ENCODE measurements around the gene CXXC4.

Gene CXXC4

DNA sequence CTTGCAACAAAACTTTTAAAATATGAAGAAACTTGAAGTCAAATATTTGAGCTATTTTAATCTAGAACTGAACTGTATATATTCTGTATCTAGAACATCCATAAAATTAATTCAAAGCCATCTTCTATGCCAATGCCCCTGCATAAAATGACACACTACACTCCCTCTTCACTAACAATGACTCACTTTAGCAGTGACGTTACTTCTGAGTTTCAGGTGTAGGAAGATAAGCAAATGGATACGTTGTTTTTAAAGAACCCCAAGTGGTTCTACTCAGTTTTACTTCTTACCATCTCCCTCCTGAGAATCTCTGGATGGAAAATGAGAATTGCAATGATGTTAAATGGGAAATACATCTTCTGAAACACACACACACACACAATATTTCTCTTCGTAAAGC lies 45.2 kb downstream of the CXXC4 start:
- H3K4me3 ChIP-seq (ENCODE audit: low read depth, low read length) = no peak overlapping the region
- DNase-seq (ENCODE audit: low read depth) = no peak
- TF ChIP-seq, protein P1, sequence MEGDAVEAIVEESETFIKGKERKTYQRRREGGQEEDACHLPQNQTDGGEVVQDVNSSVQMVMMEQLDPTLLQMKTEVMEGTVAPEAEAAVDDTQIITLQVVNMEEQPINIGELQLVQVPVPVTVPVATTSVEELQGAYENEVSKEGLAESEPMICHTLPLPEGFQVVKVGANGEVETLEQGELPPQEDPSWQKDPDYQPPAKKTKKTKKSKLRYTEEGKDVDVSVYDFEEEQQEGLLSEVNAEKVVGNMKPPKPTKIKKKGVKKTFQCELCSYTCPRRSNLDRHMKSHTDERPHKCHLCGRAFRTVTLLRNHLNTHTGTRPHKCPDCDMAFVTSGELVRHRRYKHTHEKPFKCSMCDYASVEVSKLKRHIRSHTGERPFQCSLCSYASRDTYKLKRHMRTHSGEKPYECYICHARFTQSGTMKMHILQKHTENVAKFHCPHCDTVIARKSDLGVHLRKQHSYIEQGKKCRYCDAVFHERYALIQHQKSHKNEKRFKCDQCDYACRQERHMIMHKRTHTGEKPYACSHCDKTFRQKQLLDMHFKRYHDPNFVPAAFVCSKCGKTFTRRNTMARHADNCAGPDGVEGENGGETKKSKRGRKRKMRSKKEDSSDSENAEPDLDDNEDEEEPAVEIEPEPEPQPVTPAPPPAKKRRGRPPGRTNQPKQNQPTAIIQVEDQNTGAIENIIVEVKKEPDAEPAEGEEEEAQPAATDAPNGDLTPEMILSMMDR (IDR thresholded peaks at IDR 0.05; ENCODE audit: insufficient read depth, low read depth, low read length, missing control alignments) = no peak

DNA sequence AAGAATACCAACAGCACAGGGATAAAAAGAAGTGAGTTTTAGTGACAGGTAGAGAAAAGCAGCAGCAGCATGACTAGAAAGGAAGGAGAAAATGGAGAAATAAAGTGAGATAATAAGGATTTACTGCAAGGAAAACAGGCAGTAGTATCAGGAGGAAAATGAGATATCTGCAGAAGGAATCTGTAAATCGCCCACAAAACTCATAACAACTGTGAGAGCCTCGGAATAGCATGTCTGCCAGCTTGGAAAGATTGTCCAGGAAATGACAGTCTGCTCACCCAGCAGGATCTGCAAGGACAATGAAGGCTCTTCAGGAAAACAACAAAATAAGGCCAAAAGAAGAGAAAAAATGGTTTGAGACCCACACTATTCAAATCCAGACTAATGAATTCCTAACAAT lies 47.4 kb downstream of the CXXC4 start:
- TF ChIP-seq, protein P1 (IDR thresholded peaks at IDR 0.05; ENCODE audit: insufficient read depth, low read depth, low read length, missing control alignments) = no peak
- no peak overlapping the region for H3K4me3 ChIP-seq (ENCODE audit: low read depth, low read length)

DNA sequence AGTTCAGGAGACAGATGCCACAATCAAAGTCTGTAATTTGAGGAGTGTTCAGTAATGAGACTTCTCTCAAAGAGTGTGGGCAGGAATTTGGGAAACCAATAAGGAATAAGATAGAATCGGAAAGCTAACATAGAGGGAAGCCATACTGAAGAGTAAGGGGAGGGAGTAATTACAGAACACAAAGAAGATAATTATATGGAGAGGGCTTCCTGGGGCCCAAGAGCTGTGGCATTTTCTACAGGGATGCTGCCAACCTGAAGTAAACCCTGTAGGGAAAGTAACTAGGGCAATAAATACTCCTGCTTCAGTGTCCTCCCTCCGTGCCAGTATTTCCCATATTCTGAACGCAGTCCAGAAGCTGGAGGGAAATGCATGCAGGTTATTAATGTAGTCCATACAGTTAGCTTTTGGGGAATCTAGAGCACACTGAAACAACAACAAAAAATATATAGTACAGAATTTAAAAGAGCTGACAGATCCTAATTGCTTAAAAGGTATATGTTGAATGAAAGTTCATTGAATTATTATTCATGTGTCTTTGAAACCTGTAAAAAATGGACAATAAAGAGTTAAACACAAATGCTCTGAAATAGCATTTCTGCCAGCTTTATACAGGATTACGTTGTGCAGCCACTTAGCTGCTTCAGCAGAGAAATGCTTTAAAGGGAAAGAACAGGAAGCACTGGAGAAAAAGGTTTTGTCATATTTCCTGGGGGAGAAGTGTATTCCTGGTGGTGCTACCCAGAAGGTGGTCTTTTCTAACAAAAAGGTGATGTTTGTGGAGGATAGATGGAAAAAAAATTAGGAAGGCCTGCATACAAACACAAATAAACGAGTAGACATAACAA lies 48.0 kb downstream of the CXXC4 start:
- H3K4me3 ChIP-seq (ENCODE audit: low read depth, low read length) = no peak overlapping the region
- TF ChIP-seq, protein P1 (IDR thresholded peaks at IDR 0.05; ENCODE audit: insufficient read depth, low read depth, low read length, missing control alignments) = no peak
- DNase-seq (ENCODE audit: low read depth) = no peak

More for the DNA sequence above, 47.4 kb downstream of the CXXC4 start:
- DNase-seq (ENCODE audit: low read depth) = no peak

DNA sequence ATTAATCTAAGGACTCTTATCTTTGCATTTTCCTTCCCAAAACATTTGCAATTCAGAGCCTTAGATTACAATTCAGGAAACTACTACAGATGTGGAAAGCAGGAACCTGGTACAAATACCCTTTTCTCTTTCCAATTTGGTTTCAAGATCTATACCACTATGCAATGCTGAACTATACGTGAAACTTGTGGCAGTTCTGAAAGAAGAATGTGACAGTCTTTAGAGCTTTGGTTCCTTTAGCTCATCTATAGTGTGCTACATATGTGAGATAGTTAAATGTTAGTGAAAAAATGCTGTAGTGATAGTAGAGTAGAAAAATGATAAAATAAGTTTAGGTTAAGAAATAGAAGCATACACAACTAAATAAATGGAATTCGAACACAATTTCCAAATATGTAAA lies 50.0 kb downstream of the CXXC4 start:
- no peak overlapping the region for H3K4me3 ChIP-seq (ENCODE audit: low read depth, low read length)
- TF ChIP-seq, protein P1 (IDR thresholded peaks at IDR 0.05; ENCODE audit: insufficient read depth, low read depth, low read length, missing control alignments) = no peak
- DNase-seq (ENCODE audit: low read depth) = no peak

DNA sequence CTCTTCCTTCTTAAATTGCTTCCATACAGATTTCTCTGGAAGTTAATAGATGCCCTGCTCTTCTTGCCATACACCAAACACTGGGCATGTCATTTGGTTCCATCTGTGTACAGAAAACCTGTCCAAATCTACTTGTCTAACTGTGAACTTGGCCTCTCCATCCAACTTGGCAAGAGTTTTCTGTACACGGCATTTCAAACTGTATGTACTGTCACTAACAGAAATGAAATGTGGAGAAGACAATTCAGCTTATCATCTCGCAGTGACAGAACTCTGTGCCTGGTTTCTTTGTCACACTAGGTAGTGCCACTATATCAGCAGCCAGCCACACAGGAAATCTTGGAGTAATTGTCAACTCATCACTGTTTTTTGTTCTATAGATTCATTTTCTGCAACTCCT lies 58.2 kb downstream of the CXXC4 start:
- no peak overlapping the region for H3K4me3 ChIP-seq (ENCODE audit: low read depth, low read length)
- DNase-seq (ENCODE audit: low read depth) = no peak
- TF ChIP-seq, protein P1 (IDR thresholded peaks at IDR 0.05; ENCODE audit: insufficient read depth, low read depth, low read length, missing control alignments) = no peak

DNA sequence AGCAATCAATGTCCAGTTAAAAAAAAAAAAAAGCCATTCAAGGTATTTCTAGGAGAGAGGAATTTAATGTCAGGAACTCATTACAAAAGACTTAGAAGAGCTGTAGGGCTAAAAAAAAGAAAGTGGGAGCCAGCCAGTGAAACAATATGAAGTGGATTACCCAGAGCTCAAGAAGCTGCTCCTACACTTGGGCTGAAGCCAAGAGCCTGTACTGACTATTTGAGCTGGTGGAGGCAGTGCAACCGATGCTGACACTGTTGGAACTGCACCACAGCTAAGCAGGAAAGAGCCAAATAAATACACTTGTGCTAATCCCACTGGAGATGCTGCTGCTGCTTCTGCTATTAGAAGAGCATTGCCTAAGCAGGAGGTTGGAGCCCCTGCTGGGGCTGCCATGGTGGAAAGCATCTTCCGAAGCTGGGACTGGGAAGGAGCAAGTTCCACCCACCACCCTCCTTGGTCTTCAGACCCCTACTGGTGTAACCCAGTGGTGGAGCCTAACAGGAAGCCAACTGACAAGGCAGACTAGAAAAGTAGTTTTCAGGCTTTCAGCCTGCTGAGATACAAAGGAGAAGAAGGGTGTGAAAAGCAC lies 65.4 kb downstream of the CXXC4 start:
- no peak overlapping the region for H3K4me3 ChIP-seq (ENCODE audit: low read depth, low read length)
- TF ChIP-seq, protein P1 (IDR thresholded peaks at IDR 0.05; ENCODE audit: insufficient read depth, low read depth, low read length, missing control alignments) = no peak
- DNase-seq (ENCODE audit: low read depth) = no peak
